MM.1S (cell line): ENCODE results near the gene NUP50.

ENCODE experiments used
- DNase-seq: peaks from one replicate; pipeline ENCODE4 v3.0.0-alpha.2; 2015
- H2AFZ ChIP-seq: fragments of 300-600 bp; sonication (generic); 2 replicates; pipeline ENCODE4 v1.6.0; 2016; ENCODE audit warnings: antibody characterized with exemption, low read length
- H3F3A ChIP-seq: fragments of 300-600 bp; sonication (generic); 2 replicates; pipeline ENCODE4 v1.6.1; 2016; ENCODE audit warnings: mild to moderate bottlenecking, antibody characterized with exemption, low read length, moderate library complexity, mixed read lengths; ENCODE audit not compliant: insufficient read depth
- H3K27ac ChIP-seq: fragments of 300-600 bp; sonication (generic); 2 replicates; pipeline ENCODE4 v1.5.1; 2016; ENCODE audit warnings: mild to moderate bottlenecking, low read length
- H3K27me3 ChIP-seq: fragments of 300-600 bp; sonication (generic); replicated peaks from 2 replicates; pipeline ENCODE4 v1.6.0; 2016; ENCODE audit warnings: low read length; ENCODE audit not compliant: insufficient read depth
- H3K36me3 ChIP-seq: fragments of 300-600 bp; sonication (generic); replicated peaks from 2 replicates; pipeline ENCODE4 v1.6.1; 2016; ENCODE audit warnings: mild to moderate bottlenecking, low read length, mixed read lengths; ENCODE audit not compliant: insufficient read depth
- H3K4me1 ChIP-seq: fragments of 300-600 bp; sonication (generic); 2 replicates; pipeline ENCODE4 v1.6.1; 2016; ENCODE audit warnings: low read length, mixed read lengths
- H3K4me2 ChIP-seq: fragments of 300-600 bp; sonication (generic); 2 replicates; pipeline ENCODE4 v1.6.0; 2016; ENCODE audit warnings: low read depth, low read length
- H3K4me3 ChIP-seq: fragments of 300-600 bp; sonication (generic); 2 replicates; pipeline ENCODE4 v1.5.1; 2016; ENCODE audit warnings: low read length, mixed read lengths
- H3K79me2 ChIP-seq: fragments of 300-600 bp; sonication (generic); 2 replicates; pipeline ENCODE4 v1.6.1; 2016; ENCODE audit warnings: mixed run types, low read length, mixed read lengths
- H3K9ac ChIP-seq: fragments of 300-600 bp; sonication (generic); 2 replicates; pipeline ENCODE4 v1.6.1; 2016; ENCODE audit warnings: low read length, mixed read lengths
- H3K9me2 ChIP-seq: fragments of 300-600 bp; sonication (generic); replicated peaks from 2 replicates; pipeline ENCODE4 v1.6.1; 2016; ENCODE audit warnings: mild to moderate bottlenecking, low read length, mixed read lengths; ENCODE audit not compliant: insufficient read depth
- H3K9me3 ChIP-seq: fragments of 300-600 bp; sonication (generic); replicated peaks from 2 replicates; pipeline ENCODE4 v1.6.1; 2016; ENCODE audit warnings: mild to moderate bottlenecking, low read length, mixed read lengths; ENCODE audit not compliant: insufficient read depth
- H4K20me1 ChIP-seq: fragments of 300-600 bp; sonication (generic); 2 replicates; pipeline ENCODE4 v1.6.1; 2016; ENCODE audit warnings: mild to moderate bottlenecking, low read length, moderate library complexity, mixed read lengths; ENCODE audit not compliant: insufficient read depth
- CTCF ChIP-seq: fragments of 300-600 bp; sonication (generic); IDR thresholded peaks from 2 replicates; pipeline ENCODE4 v1.5.1; 2016; ENCODE audit warnings: antibody characterized with exemption, low read length, mixed read lengths
- EZH2 ChIP-seq: fragments of 300-600 bp; sonication (generic); optimal IDR thresholded peaks from 2 replicates; pipeline ENCODE3; 2017; ENCODE audit warnings: low read depth, mild to moderate bottlenecking, antibody characterized with exemption, low read length, mixed read lengths
- EZH2phosphoT487 ChIP-seq: fragments of 300-600 bp; sonication (generic); IDR thresholded peaks from 2 replicates; pipeline ENCODE4 v1.6.1; 2018; ENCODE audit warnings: antibody characterized with exemption, low read length

The NUP50 gene

GRCh38 chr22:45150139-45150538 is 13.6 kb upstream of the NUP50 start:
- H3K27ac ChIP-seq: no peak overlapping the region
- no peaks in the 10 kb centered on the region for H3K4me1 ChIP-seq
- no peaks in the 10 kb centered on the region for H3K79me2 ChIP-seq
- no peaks in the 10 kb centered on the region for H3K27me3 ChIP-seq
- no peak overlapping the region for H3K4me3 ChIP-seq
- no peaks in the 10 kb centered on the region for H3K36me3 ChIP-seq
- no peak overlapping the region for H3K9ac ChIP-seq
- DNase-seq: no peak
- no peak for TF ChIP-seq CTCF
- no peak for TF ChIP-seq EZH2phosphoT487
- TF ChIP-seq EZH2: no peak
- no peaks in the 10 kb centered on the region for H4K20me1 ChIP-seq
- no peaks in the 10 kb centered on the region for H3F3A ChIP-seq
- H2AFZ ChIP-seq: no peak overlapping the region
- no peak overlapping the region for H3K4me2 ChIP-seq
- H3K9me2 ChIP-seq: no peaks in the 10 kb centered on the region
- H3K9me3 ChIP-seq: no peaks in the 10 kb centered on the region

- no peak for TF ChIP-seq EZH2phosphoT487
- no peak for TF ChIP-seq EZH2
- TF ChIP-seq CTCF: no peak
- Histone ChIP-seq H3K27ac (no peak overlapping the region), H3K4me1 (no peaks in the 10 kb centered on the region), H3K36me3 (no peaks in the 10 kb centered on the region), H3K4me3 (no peak overlapping the region), H2AFZ (no peak overlapping the region), H3K4me2 (no peak overlapping the region), H3K27me3 (no peaks in the 10 kb centered on the region), H3K79me2 (no peaks in the 10 kb centered on the region), H3K9me3 (no peaks in the 10 kb centered on the region), H3K9me2 (no peaks in the 10 kb centered on the region), H3F3A (no peaks in the 10 kb centered on the region), H3K9ac (no peak overlapping the region), H4K20me1 (no peaks in the 10 kb centered on the region)
- no peak for DNase-seq
Observed at GRCh38 chr22:45151503-45151902, 12.2 kb upstream of the NUP50 start.

GRCh38 chr22:45154383-45154782 is 9.3 kb upstream of the NUP50 start:
- Histone ChIP-seq H3K9me2 (no peaks in the 10 kb centered on the region), H2AFZ (no peak overlapping the region), H3K27ac (no peak overlapping the region), H3K4me3 (no peak overlapping the region), H3K9ac (no peak overlapping the region), H3K9me3 (no peaks in the 10 kb centered on the region), H3K27me3 (no peaks in the 10 kb centered on the region), H3K79me2 (no peaks in the 10 kb centered on the region), H3K4me2 (no peak overlapping the region), H3K36me3 (no peaks in the 10 kb centered on the region), H4K20me1 (no peaks in the 10 kb centered on the region), H3F3A (no peaks in the 10 kb centered on the region), H3K4me1 (no peaks in the 10 kb centered on the region)
- no peak for DNase-seq
- no peak for TF ChIP-seq EZH2phosphoT487
- no peak for TF ChIP-seq CTCF
- TF ChIP-seq EZH2: no peak
